ENCODE results near the gene CALML6. TPM values are rescaled to one million over a fixed set of nuclear protein-coding genes. Genes with fewer than 3 reads are reported as not detected.
A peak's percentile ranks its signal among the peaks of the same experiment; 100 is the strongest.

The CALML6 gene
- total and polyA plus RNA-seq, 10 donors = 0.34 to 3.0 (median 0.69) TPM; not detected in 2

- no peak for DNase-seq
- Histone ChIP-seq H3K9me3 (peaks cover 0 to 7% (median 2%) of the 10 kb centered on the region in 8 donors), H3K27ac (no peak overlapping the region), H3K4me1 (peaks cover 0 to 11% (median 5%) of the 10 kb centered on the region in 6 donors), H3K4me3 (no peak overlapping the region), H3K36me3 (no peaks in the 10 kb centered on the region), H3K27me3 (replicated peaks in 1 of 7) (peaks cover 0 to 60% (median 7%) of the 10 kb centered on the region in 7 donors)
- WGBS, 5 donors = 79 to 95% (median 85%) methylated on average over 6 to 7 of the region's 7 CpGs
- TF ChIP-seq POLR2AphosphoS5 (IDR thresholded peaks at IDR 0.05) (no peak), POLR2A (IDR thresholded peaks at IDR 0.05) (no peak)
- TF ChIP-seq, protein P1, sequence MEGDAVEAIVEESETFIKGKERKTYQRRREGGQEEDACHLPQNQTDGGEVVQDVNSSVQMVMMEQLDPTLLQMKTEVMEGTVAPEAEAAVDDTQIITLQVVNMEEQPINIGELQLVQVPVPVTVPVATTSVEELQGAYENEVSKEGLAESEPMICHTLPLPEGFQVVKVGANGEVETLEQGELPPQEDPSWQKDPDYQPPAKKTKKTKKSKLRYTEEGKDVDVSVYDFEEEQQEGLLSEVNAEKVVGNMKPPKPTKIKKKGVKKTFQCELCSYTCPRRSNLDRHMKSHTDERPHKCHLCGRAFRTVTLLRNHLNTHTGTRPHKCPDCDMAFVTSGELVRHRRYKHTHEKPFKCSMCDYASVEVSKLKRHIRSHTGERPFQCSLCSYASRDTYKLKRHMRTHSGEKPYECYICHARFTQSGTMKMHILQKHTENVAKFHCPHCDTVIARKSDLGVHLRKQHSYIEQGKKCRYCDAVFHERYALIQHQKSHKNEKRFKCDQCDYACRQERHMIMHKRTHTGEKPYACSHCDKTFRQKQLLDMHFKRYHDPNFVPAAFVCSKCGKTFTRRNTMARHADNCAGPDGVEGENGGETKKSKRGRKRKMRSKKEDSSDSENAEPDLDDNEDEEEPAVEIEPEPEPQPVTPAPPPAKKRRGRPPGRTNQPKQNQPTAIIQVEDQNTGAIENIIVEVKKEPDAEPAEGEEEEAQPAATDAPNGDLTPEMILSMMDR (IDR thresholded peaks at IDR 0.05 in 8 of 11, conservative IDR thresholded peaks at IDR 0.05 in 3 of 11) = no peak
- intact Hi-C loops (cut with DNase I; ENCODE audit: low total_unique reads) = no loop called here
These were observed 41.0 kb downstream of the CALML6 start for GRCh38 chr1:1956101-1956500.

DNA sequence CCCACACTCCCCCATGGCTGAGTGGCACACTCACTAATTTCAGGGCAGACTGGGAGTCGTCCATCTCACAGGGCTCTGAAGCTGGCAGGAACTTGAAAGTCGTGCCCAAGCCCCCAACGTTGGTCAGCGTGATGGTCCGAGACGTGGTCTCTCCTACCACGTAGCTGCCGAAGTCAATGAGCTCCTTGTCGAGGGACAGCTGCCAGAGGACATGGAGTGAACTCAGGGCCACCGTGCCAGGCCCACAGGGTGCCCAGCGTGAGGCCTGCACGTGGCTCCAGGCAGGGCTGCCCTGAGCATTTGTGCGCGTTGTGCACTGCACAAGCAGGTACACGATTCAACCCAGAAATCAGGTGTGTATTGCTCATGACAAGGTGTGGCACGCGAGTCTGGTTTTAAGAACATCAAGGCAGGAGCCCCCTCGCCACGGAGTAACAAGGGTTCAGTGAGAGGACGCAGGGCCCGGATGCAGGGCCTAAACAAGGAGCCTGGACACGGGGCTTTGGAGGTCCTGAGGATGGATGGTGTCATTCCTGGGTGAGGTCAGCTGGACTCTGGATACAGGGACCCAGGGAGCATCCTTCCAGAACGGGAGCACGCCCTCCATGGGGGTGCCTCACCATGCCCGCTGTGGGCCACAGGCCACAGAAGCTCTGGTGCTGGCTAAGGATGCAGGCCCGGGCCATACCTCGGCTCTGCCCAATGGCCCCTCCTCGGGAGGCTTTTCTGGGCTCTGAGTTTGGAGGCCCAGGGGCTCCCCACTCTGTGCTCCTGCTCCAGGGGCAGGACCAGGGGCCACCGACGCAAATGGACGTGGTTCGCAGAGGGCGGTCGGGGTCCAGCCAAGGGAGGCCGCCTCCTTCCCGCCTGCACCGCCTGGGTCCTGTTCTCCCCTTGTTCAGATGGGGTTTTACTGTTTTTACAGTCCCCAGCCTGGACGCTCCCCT lies 41.8 kb downstream of the CALML6 start:
- intact Hi-C loops (cut with DNase I; ENCODE audit: low total_unique reads) = no loop called here
- Histone ChIP-seq H3K36me3 (no peaks in the 10 kb centered on the region), H3K4me1 (peaks cover 0 to 11% (median 5%) of the 10 kb centered on the region in 6 donors), H3K9me3 (no peaks in the 10 kb centered on the region), H3K27me3 (replicated peaks in 1 of 7) (peaks cover 0 to 59% (median 7%) of the 10 kb centered on the region in 7 donors), H3K27ac (no peak overlapping the region), H3K4me3 (no peak overlapping the region)
- TF ChIP-seq POLR2A (IDR thresholded peaks at IDR 0.05) = no peak
- TF ChIP-seq, protein P1 (IDR thresholded peaks at IDR 0.05 in 8 of 11, conservative IDR thresholded peaks at IDR 0.05 in 3 of 11) = no peak
- no peak for TF ChIP-seq POLR2AphosphoS5 (IDR thresholded peaks at IDR 0.05)
- DNase-seq = peak; percentile 57
- WGBS, 5 donors = 88 to 95% (median 91%) methylated on average over 36 to 38 of the region's 38 CpGs

- H3K27ac ChIP-seq = no peak overlapping the region
- intact Hi-C loops (cut with DNase I; ENCODE audit: low total_unique reads) = no loop called here
- WGBS, 5 donors = 78 to 84% (median 82%) methylated on average over 10 to 22 of the region's 22 CpGs
These were observed 42.5 kb downstream of the CALML6 start for GRCh38 chr1:1957533-1957961.

More at GRCh38 chr1:1957533-1957961, 42.5 kb downstream of the CALML6 start:
- Histone ChIP-seq H3K9me3 (no peaks in the 10 kb centered on the region), H3K27me3 (replicated peaks in 1 of 7) (peaks cover 0 to 64% (median 7%) of the 10 kb centered on the region in 7 donors), H3K36me3 (no peaks in the 10 kb centered on the region), H3K4me1 (peaks cover 0 to 11% (median 5%) of the 10 kb centered on the region in 6 donors), H3K4me3 (no peak overlapping the region)
- peak; percentile 55 for DNase-seq
- no peak for TF ChIP-seq POLR2AphosphoS5 (IDR thresholded peaks at IDR 0.05)
- TF ChIP-seq POLR2A (IDR thresholded peaks at IDR 0.05) = no peak
- TF ChIP-seq, protein P1 (IDR thresholded peaks at IDR 0.05 in 8 of 11, conservative IDR thresholded peaks at IDR 0.05 in 3 of 11) = no peak

Data from spleen (tissue), 11 donors.